K562 (cell line): ENCODE measurements around the gene TTC16. TPM values are rescaled to one million over a fixed set of nuclear protein-coding genes. Genes with fewer than 3 reads are reported as not detected.

Experiments used
- ATF1 ChIP-seq, 2 experiments: fragments of 450-650 bp in 1 of 2; IDR thresholded peaks; 2 replicates each; pipeline ENCODE4 v1.6.1; 2016; ENCODE audit warnings: missing compliant biosample characterization in 1 of 2, missing genetic modification characterization in 1 of 2
- ELF4 ChIP-seq: fragments of 450-650 bp; formaldehyde crosslinking; IDR thresholded peaks from 2 replicates; pipeline ENCODE4 v1.4.0; 2022; ENCODE audit warnings: missing genetic modification characterization
- FIP1L1 ChIP-seq: fragments of 200-400 bp; formaldehyde crosslinking; IDR thresholded peaks from 2 replicates; pipeline ENCODE4 v1.6.1; 2018; ENCODE audit warnings: mild to moderate bottlenecking, low read depth, low read length; ENCODE audit not compliant: poor library complexity, severe bottlenecking
- MAFK ChIP-seq: IDR thresholded peaks from 2 replicates; pipeline ENCODE4 v1.6.1; 2011; ENCODE audit warnings: low read length, improper control_type of control experiment
- NCOR1 ChIP-seq: fragments of 450-650 bp; IDR thresholded peaks from 2 replicates; pipeline ENCODE4 v1.6.1; 2016; ENCODE audit warnings: mild to moderate bottlenecking, moderate library complexity
- RBM15 ChIP-seq: fragments of 200-400 bp; formaldehyde crosslinking; IDR thresholded peaks from 2 replicates; pipeline ENCODE4 v1.6.1; 2018; ENCODE audit warnings: mild to moderate bottlenecking, low read length, moderate library complexity; ENCODE audit not compliant: insufficient read depth
- SMARCA5 ChIP-seq: fragments of 450-650 bp; IDR thresholded peaks from 2 replicates; pipeline ENCODE4 v1.6.1; 2016
- SMARCB1 ChIP-seq: IDR thresholded peaks from 2 replicates; pipeline ENCODE4 v1.6.1; 2011; ENCODE audit warnings: improper control_type of control experiment, low read depth; ENCODE audit not compliant: insufficient read length
- THRAP3 ChIP-seq: fragments of 450-650 bp; IDR thresholded peaks from 2 replicates; pipeline ENCODE4 v1.6.1; 2016; ENCODE audit warnings: mild to moderate bottlenecking, inconsistent platforms, borderline replicate concordance
- ZFX ChIP-seq: sonication (generic); formaldehyde crosslinking; IDR thresholded peaks from 2 replicates; pipeline ENCODE4 v1.8.0; 2022; ENCODE audit warnings: mild to moderate bottlenecking, missing genetic modification reagents, moderate library complexity
- ZKSCAN8 ChIP-seq: fragments of 200-800 bp; sonication (Bioruptor generic); IDR thresholded peaks from 2 replicates; pipeline ENCODE4 v1.6.1; 2016; ENCODE audit warnings: missing genetic modification characterization, missing compliant biosample characterization
- ZNF140 ChIP-seq: fragments of 250-450 bp; sonication (Bioruptor Pico); IDR thresholded peaks from 2 replicates; pipeline ENCODE4 v1.8.0; 2021; ENCODE audit warnings: moderate library complexity, mild to moderate bottlenecking, inconsistent platforms
- ZNF699 ChIP-seq: fragments of 250-450 bp; sonication (Bioruptor Pico); IDR thresholded peaks from 2 replicates; pipeline ENCODE4 v1.8.0; 2021; ENCODE audit warnings: mild to moderate bottlenecking, moderate library complexity; ENCODE audit not compliant: insufficient replicate concordance
- ZNF830 ChIP-seq: fragments of 250-450 bp; sonication (Bioruptor Pico); IDR thresholded peaks from 2 replicates; pipeline ENCODE4 v1.5.0; 2021; ENCODE audit warnings: mild to moderate bottlenecking
- polyA plus RNA-seq, 8 experiments: library from polyadenylated mRNA; depleted of rRNA in 4 of 8; stranded (reverse) in 5 of 8; unstranded in 3 of 8; fragments of >200 nt; fragmentation: Nextera tagmentation in 2 of 8; fragmentation: Illumina TruSeq in 1 of 8; extraction: Ambion mirVana in 2 of 8; extraction: Trizol in 1 of 8; gene quantifications; 2 replicates each; pipeline versions ENCODE4 v1.2.1 to v1.2.3, GENCODE V29; 2011 to 2014; ENCODE audit warnings: inconsistent platforms in 1 of 8, missing spikeins in 1 of 8
- total RNA-seq, 7 experiments: library from RNA; depleted of rRNA in 6 of 7; stranded (reverse); fragments of >200 nt in 6 of 7; fragmentation: Illumina TruSeq in 2 of 7; extraction: Trizol in 2 of 7; gene quantifications; 2 replicates each; pipeline versions ENCODE4 v1.2.1 to v1.2.3, GENCODE V29; 2011 to 2021; ENCODE audit warnings: low replicate concordance in 1 of 7
- TF ChIP-seq, protein P1 (sequence below): fragments of 450-650 bp; IDR thresholded peaks from 2 replicates; pipeline ENCODE4 v1.7.0; 2016; ENCODE audit warnings: borderline replicate concordance
- TF ChIP-seq, protein P2 (sequence below): sonication (generic); formaldehyde crosslinking; IDR thresholded peaks from 2 replicates; pipeline ENCODE4 v1.8.0; 2022; ENCODE audit warnings: missing genetic modification reagents, mild to moderate bottlenecking, moderate library complexity, borderline replicate concordance
- TF ChIP-seq, protein P3 (sequence below): fragments of 450-650 bp; IDR thresholded peaks from 2 replicates; pipeline ENCODE4 v1.6.1; 2017; ENCODE audit warnings: mild to moderate bottlenecking, moderate library complexity
- TF ChIP-seq, protein P4 (sequence below): fragments of 450-650 bp; IDR thresholded peaks from 2 replicates; pipeline ENCODE4 v1.7.1; 2018; ENCODE audit warnings: mild to moderate bottlenecking, low read depth; ENCODE audit not compliant: partially characterized antibody
- TF ChIP-seq, protein P5 (sequence below), 2 experiments: fragments of 150-350 bp in 1 of 2; IDR thresholded peaks; 2 replicates each; pipeline ENCODE4 v1.6.1; 2012 to 2016; ENCODE audit warnings: low read depth in 2 of 2, low read length in 2 of 2, mild to moderate bottlenecking in 1 of 2, moderate library complexity in 1 of 2

TTC16 gene
- total and polyA plus RNA-seq, 9 of the 15 experiments (the other 6 are each of a cell fraction or from before 2014, with no cell fraction given): 0.11 TPM; not detected in 8

DNA sequence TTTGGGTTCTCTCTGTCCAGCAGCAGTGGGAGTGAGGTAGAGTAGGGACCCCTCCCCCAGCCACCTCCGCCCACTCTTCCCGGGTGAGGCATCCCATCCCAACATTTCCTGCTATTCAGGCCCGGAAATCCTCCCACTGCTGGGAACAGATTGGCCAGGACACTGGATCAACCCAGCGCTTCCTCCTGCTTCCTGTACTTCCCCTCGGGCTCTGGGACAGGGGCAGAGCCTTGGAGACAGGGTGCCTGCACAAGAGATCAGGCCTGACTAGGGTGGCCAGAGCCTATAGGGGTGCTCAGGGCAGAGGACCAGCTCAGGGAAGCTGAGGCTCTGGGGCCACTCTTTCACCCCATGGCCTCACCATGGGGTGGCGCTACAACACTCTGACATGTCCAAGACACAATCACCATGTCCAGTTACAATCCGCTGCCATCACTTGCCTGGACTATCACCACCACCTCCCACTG lies 48.1 kb downstream of the TTC16 start (continued):
- TF ChIP-seq, protein P1, sequence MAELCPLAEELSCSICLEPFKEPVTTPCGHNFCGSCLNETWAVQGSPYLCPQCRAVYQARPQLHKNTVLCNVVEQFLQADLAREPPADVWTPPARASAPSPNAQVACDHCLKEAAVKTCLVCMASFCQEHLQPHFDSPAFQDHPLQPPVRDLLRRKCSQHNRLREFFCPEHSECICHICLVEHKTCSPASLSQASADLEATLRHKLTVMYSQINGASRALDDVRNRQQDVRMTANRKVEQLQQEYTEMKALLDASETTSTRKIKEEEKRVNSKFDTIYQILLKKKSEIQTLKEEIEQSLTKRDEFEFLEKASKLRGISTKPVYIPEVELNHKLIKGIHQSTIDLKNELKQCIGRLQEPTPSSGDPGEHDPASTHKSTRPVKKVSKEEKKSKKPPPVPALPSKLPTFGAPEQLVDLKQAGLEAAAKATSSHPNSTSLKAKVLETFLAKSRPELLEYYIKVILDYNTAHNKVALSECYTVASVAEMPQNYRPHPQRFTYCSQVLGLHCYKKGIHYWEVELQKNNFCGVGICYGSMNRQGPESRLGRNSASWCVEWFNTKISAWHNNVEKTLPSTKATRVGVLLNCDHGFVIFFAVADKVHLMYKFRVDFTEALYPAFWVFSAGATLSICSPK: no peak
- no peak for TF ChIP-seq FIP1L1
- TF ChIP-seq MAFK: no peak
- TF ChIP-seq, protein P2, sequence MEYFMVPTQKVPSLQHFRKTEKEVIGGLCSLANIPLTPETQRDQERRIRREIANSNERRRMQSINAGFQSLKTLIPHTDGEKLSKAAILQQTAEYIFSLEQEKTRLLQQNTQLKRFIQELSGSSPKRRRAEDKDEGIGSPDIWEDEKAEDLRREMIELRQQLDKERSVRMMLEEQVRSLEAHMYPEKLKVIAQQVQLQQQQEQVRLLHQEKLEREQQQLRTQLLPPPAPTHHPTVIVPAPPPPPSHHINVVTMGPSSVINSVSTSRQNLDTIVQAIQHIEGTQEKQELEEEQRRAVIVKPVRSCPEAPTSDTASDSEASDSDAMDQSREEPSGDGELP (CRISPR knock-in tag): no peak
- TF ChIP-seq ZKSCAN8: no peak
- TF ChIP-seq ATF1 (CRISPR knock-in tag; IDR thresholded peaks at IDR 0.05): no peak
- no peak for TF ChIP-seq ATF1 (tag; IDR thresholded peaks at IDR 0.05)
- TF ChIP-seq ZNF140 (CRISPR knock-in tag): no peak
- TF ChIP-seq ZNF699: no peak
- TF ChIP-seq THRAP3: no peak
- TF ChIP-seq NCOR1: no peak
- TF ChIP-seq, protein P3, sequence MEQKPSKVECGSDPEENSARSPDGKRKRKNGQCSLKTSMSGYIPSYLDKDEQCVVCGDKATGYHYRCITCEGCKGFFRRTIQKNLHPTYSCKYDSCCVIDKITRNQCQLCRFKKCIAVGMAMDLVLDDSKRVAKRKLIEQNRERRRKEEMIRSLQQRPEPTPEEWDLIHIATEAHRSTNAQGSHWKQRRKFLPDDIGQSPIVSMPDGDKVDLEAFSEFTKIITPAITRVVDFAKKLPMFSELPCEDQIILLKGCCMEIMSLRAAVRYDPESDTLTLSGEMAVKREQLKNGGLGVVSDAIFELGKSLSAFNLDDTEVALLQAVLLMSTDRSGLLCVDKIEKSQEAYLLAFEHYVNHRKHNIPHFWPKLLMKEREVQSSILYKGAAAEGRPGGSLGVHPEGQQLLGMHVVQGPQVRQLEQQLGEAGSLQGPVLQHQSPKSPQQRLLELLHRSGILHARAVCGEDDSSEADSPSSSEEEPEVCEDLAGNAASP: no peak
- TF ChIP-seq RBM15: no peak
- TF ChIP-seq ELF4 (CRISPR knock-in tag): no peak
- TF ChIP-seq, protein P4, sequence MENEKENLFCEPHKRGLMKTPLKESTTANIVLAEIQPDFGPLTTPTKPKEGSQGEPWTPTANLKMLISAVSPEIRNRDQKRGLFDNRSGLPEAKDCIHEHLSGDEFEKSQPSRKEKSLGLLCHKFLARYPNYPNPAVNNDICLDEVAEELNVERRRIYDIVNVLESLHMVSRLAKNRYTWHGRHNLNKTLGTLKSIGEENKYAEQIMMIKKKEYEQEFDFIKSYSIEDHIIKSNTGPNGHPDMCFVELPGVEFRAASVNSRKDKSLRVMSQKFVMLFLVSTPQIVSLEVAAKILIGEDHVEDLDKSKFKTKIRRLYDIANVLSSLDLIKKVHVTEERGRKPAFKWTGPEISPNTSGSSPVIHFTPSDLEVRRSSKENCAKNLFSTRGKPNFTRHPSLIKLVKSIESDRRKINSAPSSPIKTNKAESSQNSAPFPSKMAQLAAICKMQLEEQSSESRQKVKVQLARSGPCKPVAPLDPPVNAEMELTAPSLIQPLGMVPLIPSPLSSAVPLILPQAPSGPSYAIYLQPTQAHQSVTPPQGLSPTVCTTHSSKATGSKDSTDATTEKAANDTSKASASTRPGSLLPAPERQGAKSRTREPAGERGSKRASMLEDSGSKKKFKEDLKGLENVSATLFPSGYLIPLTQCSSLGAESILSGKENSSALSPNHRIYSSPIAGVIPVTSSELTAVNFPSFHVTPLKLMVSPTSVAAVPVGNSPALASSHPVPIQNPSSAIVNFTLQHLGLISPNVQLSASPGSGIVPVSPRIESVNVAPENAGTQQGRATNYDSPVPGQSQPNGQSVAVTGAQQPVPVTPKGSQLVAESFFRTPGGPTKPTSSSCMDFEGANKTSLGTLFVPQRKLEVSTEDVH: no peak
- TF ChIP-seq ZFX (CRISPR knock-in tag): no peak
- no peak for TF ChIP-seq SMARCB1
- TF ChIP-seq, protein P5, sequence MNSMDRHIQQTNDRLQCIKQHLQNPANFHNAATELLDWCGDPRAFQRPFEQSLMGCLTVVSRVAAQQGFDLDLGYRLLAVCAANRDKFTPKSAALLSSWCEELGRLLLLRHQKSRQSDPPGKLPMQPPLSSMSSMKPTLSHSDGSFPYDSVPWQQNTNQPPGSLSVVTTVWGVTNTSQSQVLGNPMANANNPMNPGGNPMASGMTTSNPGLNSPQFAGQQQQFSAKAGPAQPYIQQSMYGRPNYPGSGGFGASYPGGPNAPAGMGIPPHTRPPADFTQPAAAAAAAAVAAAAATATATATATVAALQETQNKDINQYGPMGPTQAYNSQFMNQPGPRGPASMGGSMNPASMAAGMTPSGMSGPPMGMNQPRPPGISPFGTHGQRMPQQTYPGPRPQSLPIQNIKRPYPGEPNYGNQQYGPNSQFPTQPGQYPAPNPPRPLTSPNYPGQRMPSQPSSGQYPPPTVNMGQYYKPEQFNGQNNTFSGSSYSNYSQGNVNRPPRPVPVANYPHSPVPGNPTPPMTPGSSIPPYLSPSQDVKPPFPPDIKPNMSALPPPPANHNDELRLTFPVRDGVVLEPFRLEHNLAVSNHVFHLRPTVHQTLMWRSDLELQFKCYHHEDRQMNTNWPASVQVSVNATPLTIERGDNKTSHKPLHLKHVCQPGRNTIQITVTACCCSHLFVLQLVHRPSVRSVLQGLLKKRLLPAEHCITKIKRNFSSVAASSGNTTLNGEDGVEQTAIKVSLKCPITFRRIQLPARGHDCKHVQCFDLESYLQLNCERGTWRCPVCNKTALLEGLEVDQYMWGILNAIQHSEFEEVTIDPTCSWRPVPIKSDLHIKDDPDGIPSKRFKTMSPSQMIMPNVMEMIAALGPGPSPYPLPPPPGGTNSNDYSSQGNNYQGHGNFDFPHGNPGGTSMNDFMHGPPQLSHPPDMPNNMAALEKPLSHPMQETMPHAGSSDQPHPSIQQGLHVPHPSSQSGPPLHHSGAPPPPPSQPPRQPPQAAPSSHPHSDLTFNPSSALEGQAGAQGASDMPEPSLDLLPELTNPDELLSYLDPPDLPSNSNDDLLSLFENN (IDR thresholded peaks at IDR 0.05; ENCODE audit: low read depth in 2 of 2, low read length in 2 of 2): no peak
- no peak for TF ChIP-seq SMARCA5
- no peak for TF ChIP-seq ZNF830
